OCI-LY3 (cell line): Measurements from ENCODE around the gene GNAL.
A peak's percentile ranks its signal among the peaks of the same experiment; 100 is the strongest.

ENCODE experiments used
- H2AFZ ChIP-seq: fragments of 200-600, 300-600 bp; shearing (Covaris generic); 2 replicates; pipeline ENCODE4 v1.6.0; 2014; ENCODE audit warnings: antibody characterized with exemption, low read depth, low read length
- H3K27ac ChIP-seq: fragments of 200-600, 300-600 bp; sonication (generic); 2 replicates; pipeline ENCODE4 v1.5.1; 2014; ENCODE audit warnings: mild to moderate bottlenecking, low read length, moderate library complexity, mixed read lengths
- H3K27me3 ChIP-seq: fragments of 200-600, 300-600 bp; sonication (generic); 2 replicates; pipeline ENCODE4 v1.6.1; 2014; ENCODE audit warnings: low read depth, low read length, mixed read lengths
- H3K36me3 ChIP-seq: fragments of 200-600, 300-600 bp; sonication (generic); replicated peaks from 2 replicates; pipeline ENCODE3; 2014; ENCODE audit warnings: low read depth, low read length, mixed read lengths
- H3K4me1 ChIP-seq: fragments of 300-600, 200-600 bp; sonication (generic); 2 replicates; pipeline ENCODE4 v1.6.1; 2014; ENCODE audit warnings: low read length, mixed read lengths
- H3K4me2 ChIP-seq: fragments of 200-600, 300-600 bp; sonication (generic); 2 replicates; pipeline ENCODE4 v1.6.1; 2014; ENCODE audit warnings: low read length, mixed read lengths
- H3K4me3 ChIP-seq: fragments of 300-600, 200-600 bp; sonication (generic); 2 replicates; pipeline ENCODE4 v1.5.1; 2014; ENCODE audit warnings: antibody characterized with exemption, mild to moderate bottlenecking, low read length, moderate library complexity
- H3K79me2 ChIP-seq: fragments of 300-600, 200-600 bp; shearing (Covaris generic); 2 replicates; pipeline ENCODE4 v1.6.1; 2014; ENCODE audit warnings: mild to moderate bottlenecking, low read length, mixed read lengths
- H3K9ac ChIP-seq: fragments of 300-600, 200-600 bp; shearing (Covaris generic); 2 replicates; pipeline ENCODE4 v1.6.0; 2014; ENCODE audit warnings: mild to moderate bottlenecking, low read length, moderate library complexity
- H3K9me3 ChIP-seq: fragments of 200-600, 300-600 bp; shearing (Covaris generic); 2 replicates; pipeline ENCODE4 v1.6.1; 2014; ENCODE audit warnings: low read length, mixed read lengths; ENCODE audit not compliant: insufficient read depth
- H4K20me1 ChIP-seq: fragments of 200-600, 300-600 bp; sonication (generic); 2 replicates; pipeline ENCODE4 v1.6.1; 2016; ENCODE audit warnings: low read length, mixed read lengths; ENCODE audit not compliant: insufficient read depth
- EZH2phosphoT487 ChIP-seq: fragments of 200-600 bp; shearing (Covaris generic); IDR thresholded peaks from 2 replicates; pipeline ENCODE4 v1.6.1; 2018; ENCODE audit warnings: antibody characterized with exemption, mixed run types, low read depth
- TF ChIP-seq, protein P1 (sequence below): fragments of 200-600, 300-600 bp; sonication (generic); IDR thresholded peaks from 2 replicates; pipeline ENCODE4 v1.5.1; 2014; ENCODE audit warnings: antibody characterized with exemption, low read length, low read depth

The GNAL gene

DNA sequence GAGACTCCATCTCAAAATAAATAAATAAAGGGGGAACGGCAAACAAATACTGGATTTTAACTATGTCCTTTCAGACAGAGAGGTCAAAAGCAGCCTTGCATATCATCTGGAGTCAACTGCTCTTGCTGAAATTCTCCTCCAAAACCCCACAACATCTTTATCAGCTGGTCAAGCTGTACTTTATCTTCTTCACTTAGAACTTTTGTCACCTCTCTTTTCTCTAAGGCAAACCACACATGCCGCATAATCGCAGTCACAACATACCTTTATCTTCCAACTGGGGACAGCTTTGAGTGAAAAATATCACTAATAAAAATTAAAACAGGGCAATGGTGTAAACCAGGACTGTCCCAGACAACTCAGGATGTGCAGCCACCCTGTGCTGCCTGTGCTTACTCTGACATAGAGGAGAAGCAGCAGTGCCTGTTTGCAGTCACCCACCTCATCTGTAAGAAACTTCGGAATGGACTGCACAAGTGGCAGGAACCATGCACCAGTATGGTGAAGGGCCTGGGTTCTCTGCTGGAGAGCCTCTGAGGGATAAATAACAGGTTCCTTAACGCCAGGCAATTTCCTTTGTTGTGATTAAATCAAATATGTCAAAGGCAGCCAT, 212.9 kb downstream of the GNAL start:
- H3K4me1 ChIP-seq: peaks cover 12% of the 10 kb centered on the region
- peaks cover 25% of the 10 kb centered on the region for H3K36me3 ChIP-seq
- TF ChIP-seq EZH2phosphoT487: no peak
- TF ChIP-seq, protein P1, sequence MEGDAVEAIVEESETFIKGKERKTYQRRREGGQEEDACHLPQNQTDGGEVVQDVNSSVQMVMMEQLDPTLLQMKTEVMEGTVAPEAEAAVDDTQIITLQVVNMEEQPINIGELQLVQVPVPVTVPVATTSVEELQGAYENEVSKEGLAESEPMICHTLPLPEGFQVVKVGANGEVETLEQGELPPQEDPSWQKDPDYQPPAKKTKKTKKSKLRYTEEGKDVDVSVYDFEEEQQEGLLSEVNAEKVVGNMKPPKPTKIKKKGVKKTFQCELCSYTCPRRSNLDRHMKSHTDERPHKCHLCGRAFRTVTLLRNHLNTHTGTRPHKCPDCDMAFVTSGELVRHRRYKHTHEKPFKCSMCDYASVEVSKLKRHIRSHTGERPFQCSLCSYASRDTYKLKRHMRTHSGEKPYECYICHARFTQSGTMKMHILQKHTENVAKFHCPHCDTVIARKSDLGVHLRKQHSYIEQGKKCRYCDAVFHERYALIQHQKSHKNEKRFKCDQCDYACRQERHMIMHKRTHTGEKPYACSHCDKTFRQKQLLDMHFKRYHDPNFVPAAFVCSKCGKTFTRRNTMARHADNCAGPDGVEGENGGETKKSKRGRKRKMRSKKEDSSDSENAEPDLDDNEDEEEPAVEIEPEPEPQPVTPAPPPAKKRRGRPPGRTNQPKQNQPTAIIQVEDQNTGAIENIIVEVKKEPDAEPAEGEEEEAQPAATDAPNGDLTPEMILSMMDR: no peak

DNA sequence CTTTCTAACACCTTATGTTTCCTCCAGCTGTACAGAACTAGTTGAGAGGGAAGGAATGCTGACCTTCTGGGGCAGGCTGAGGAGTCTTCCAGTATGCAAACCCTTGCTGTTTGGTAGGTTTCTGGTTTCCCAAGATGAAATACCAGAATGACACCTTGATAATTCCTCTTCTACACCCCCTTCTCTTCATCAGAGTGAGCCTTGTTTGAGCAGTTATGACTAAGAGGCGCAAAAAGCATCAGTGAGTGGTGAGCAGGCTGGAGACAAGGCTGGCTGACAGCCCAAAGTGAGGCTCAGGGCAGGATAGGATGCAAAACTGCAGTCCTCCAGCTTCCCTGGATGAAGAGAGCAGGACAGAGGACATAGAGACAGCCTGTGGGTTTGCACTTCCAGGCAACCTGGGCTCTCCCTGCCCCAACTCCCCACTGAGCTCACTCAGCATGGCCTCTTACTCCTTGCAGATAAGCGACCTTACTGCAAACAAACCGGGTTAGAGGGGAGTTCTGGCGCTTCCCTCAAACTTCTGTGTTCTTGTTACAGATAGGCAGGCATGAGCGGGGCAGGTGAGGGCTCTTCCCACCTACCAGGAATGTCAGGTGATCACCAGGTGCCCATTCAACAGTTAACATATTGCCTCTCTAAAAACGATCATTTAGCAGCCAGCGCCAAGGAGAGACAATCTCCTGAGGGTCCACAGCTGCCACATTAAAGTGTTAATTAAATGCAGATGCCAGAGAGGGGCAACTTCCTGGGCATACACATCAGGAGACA, 213.6 kb downstream of the GNAL start:
- Histone ChIP-seq H4K20me1 (no peaks in the 10 kb centered on the region), H3K4me2 (no peak overlapping the region), H3K27ac (no peak overlapping the region), H3K9ac (no peak overlapping the region), H2AFZ (no peak overlapping the region), H3K4me1 (peaks cover 17% of the 10 kb centered on the region), H3K27me3 (no peaks in the 10 kb centered on the region), H3K4me3 (no peak overlapping the region), H3K9me3 (no peaks in the 10 kb centered on the region), H3K36me3 (peaks cover 21% of the 10 kb centered on the region), H3K79me2 (peaks cover 15% of the 10 kb centered on the region)
- TF ChIP-seq, protein P1: no peak
- TF ChIP-seq EZH2phosphoT487: no peak

More for the DNA sequence above, 212.9 kb downstream of the GNAL start:
- no peaks in the 10 kb centered on the region for H3K27me3 ChIP-seq
- H3K4me2 ChIP-seq: no peak overlapping the region
- H3K9me3 ChIP-seq: no peaks in the 10 kb centered on the region
- no peak overlapping the region for H3K9ac ChIP-seq
- H3K4me3 ChIP-seq: no peak overlapping the region
- no peak overlapping the region for H3K27ac ChIP-seq
- H3K79me2 ChIP-seq: peaks cover 8% of the 10 kb centered on the region
- H2AFZ ChIP-seq: no peak overlapping the region
- no peaks in the 10 kb centered on the region for H4K20me1 ChIP-seq

DNA sequence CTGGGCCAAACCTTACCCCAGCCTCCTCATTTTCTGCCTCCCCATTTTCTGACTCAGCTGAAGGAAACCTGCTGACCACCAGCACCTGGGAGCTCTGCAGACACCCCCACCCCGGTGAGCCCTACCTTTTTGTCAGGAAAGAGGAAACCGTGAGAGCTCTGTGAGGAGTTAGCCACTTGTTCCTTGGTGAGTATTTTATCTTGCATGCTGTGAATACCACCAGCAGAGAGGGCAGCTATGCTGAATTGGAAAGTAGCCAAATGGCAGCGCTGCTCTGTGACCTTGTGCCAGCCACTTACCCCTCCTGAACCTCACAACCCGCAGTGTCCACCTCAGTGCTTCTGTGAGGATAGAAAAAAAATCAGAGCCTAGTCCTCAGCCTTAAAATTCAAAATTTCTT, 216.5 kb downstream of the GNAL start:
- H3K79me2 ChIP-seq: peaks cover 19% of the 10 kb centered on the region
- H3K9ac ChIP-seq: peak overlapping the region; percentile 22; the same call in 1 of the 2 replicates
- H3K4me1 ChIP-seq: peaks cover 25% of the 10 kb centered on the region
- no peaks in the 10 kb centered on the region for H3K9me3 ChIP-seq
- TF ChIP-seq, protein P1: no peak
- no peak for TF ChIP-seq EZH2phosphoT487
- no peaks in the 10 kb centered on the region for H4K20me1 ChIP-seq
- no peak overlapping the region for H2AFZ ChIP-seq
- H3K4me3 ChIP-seq: peak overlapping the region; percentile 13; the same call in 1 of the 2 replicates
- H3K36me3 ChIP-seq: peaks cover 17% of the 10 kb centered on the region
- H3K27ac ChIP-seq: peak overlapping the region; percentile 57
- peak overlapping the region; percentile 39 for H3K4me2 ChIP-seq
- no peaks in the 10 kb centered on the region for H3K27me3 ChIP-seq

DNA sequence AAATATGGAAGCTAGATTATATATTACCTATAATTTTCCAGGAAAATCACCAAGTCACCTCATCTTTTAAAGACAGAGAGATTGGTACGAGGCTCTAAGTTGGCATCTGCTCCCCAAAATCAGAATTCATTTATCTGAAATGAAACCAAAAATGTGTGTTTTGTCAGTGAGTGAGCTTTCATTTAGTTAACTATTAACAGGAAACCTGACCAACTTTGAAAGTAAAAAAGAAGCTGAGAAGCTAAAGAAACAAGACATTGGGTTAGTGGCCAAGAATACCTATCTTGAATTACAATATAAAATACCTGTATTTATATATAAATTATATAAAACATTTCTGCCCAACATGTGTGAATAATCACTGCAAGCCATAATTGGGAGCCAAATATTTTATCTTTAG, 217.1 kb downstream of the GNAL start:
- Histone ChIP-seq H3K4me3 (peak overlapping the region; percentile 13; the same call in 1 of the 2 replicates), H3K4me1 (peaks cover 25% of the 10 kb centered on the region), H3K4me2 (peak overlapping the region; percentile 39), H3K9ac (peak overlapping the region; percentile 22; the same call in 1 of the 2 replicates), H4K20me1 (no peaks in the 10 kb centered on the region), H3K27ac (peak overlapping the region; percentile 67), H3K36me3 (peaks cover 17% of the 10 kb centered on the region), H3K79me2 (peaks cover 19% of the 10 kb centered on the region), H3K27me3 (no peaks in the 10 kb centered on the region), H3K9me3 (no peaks in the 10 kb centered on the region), H2AFZ (no peak overlapping the region)
- TF ChIP-seq EZH2phosphoT487: no peak
